Caco-2 (cell line): ENCODE measurements around the gene PAPSS2. TPM values are rescaled to one million over a fixed set of nuclear protein-coding genes. Genes with fewer than 3 reads are reported as not detected.

Experiments
- BruUV-seq: library from RNA; stranded (reverse); fragments of 400-500 nt; replicated peaks from 2 replicates; lab custom pipeline; 2021; lab: Mats Ljungman, UMichigan
- CTCF ChIA-PET: fragments of 300-600 bp; sonication (Branson Sonifier 250); formaldehyde crosslinking; loops from one replicate; lab custom pipeline; 2022; ENCODE audit warnings: antibody characterized with exemption; lab: Charles Lee
- POLR2A ChIA-PET: fragments of 300-600 bp; sonication (Branson Sonifier 250); formaldehyde crosslinking; loops from one replicate; lab custom pipeline; 2022; ENCODE audit warnings: antibody characterized with exemption; lab: Charles Lee
- DNase-seq, 2 experiments: peaks; one replicate each; pipeline versions ENCODE4 v3.0.0 to v3.0.0-alpha.2; 2020 to 2022
- H3K27me3 ChIP-seq: replicated peaks from 2 replicates; pipeline ENCODE4 v1.6.0; 2011; ENCODE audit warnings: low read length; ENCODE audit not compliant: control insufficient read depth, insufficient read depth
- H3K36me3 ChIP-seq: 2 replicates; pipeline ENCODE4 v1.5.1; 2011; ENCODE audit warnings: low read length; ENCODE audit not compliant: control insufficient read depth, insufficient read depth
- H3K4me1 ChIP-seq: fragments of 250-450 bp; sonication (Bioruptor Pico); 2 replicates; pipeline ENCODE4 v1.5.1; 2020; ENCODE audit warnings: mild to moderate bottlenecking
- H3K4me3 ChIP-seq: 2 replicates; pipeline ENCODE4 v1.5.1; 2011; ENCODE audit warnings: low read depth, mild to moderate bottlenecking, control low read depth, low read length
- H3K9me3 ChIP-seq: fragments of 250-450 bp; sonication (Bioruptor Pico); 2 replicates; pipeline ENCODE4 v1.5.1; 2020; ENCODE audit warnings: mild to moderate bottlenecking, moderate library complexity
- H3K27ac Mint-ChIP-seq: one replicate; pipeline ENCODE4 v1.8.0; 2022; ENCODE audit warnings: mixed read lengths; ENCODE audit not compliant: unreplicated experiment
- H3K27me3 Mint-ChIP-seq: one replicate; pipeline ENCODE4 v1.8.0; 2022; ENCODE audit warnings: mixed read lengths; ENCODE audit not compliant: insufficient read depth, unreplicated experiment
- H3K36me3 Mint-ChIP-seq: one replicate; pipeline ENCODE4 v1.8.0; 2022; ENCODE audit warnings: mild to moderate bottlenecking, mixed read lengths; ENCODE audit not compliant: insufficient read depth, unreplicated experiment
- H3K4me1 Mint-ChIP-seq: one replicate; pipeline ENCODE4 v1.8.0; 2022; ENCODE audit warnings: low read depth, mixed read lengths; ENCODE audit not compliant: unreplicated experiment
- H3K4me3 Mint-ChIP-seq: one replicate; pipeline ENCODE4 v1.8.0; 2022; ENCODE audit warnings: mild to moderate bottlenecking, moderate library complexity, mixed read lengths; ENCODE audit not compliant: unreplicated experiment
- H3K9me3 Mint-ChIP-seq: one replicate; pipeline ENCODE4 v1.8.0; 2022; ENCODE audit warnings: mixed read lengths; ENCODE audit not compliant: unreplicated experiment
- intact Hi-C: fragments of 100-400 bp; cut with micrococcal nuclease; formaldehyde crosslinking; loops from one replicate; pipeline ENCODE4 v1.10.0; 2022; ENCODE audit not compliant: unreplicated experiment
- total RNA-seq: library from RNA; stranded (reverse); gene quantifications from 2 replicates; pipeline ENCODE4 v1.2.3, GENCODE V29; 2022
- TF ChIP-seq, protein P1 (sequence below), 2 experiments: fragments of 200-600 bp in 1 of 2; IDR thresholded peaks; 1 replicate in 1 of 2; 2 replicates in 1 of 2; pipeline versions ENCODE4 v1.5.1 to v1.8.0; 2011 to 2022; ENCODE audit warnings: antibody characterized with exemption in 1 of 2, control low read depth in 1 of 2, inconsistent platforms in 1 of 2, low read depth in 1 of 2, low read length in 1 of 2, mild to moderate bottlenecking in 1 of 2, moderate library complexity in 1 of 2; ENCODE audit not compliant: insufficient read depth in 1 of 2, severe bottlenecking in 1 of 2, unreplicated experiment in 1 of 2

The PAPSS2 gene
- total RNA-seq, 1 experiment from 2014 or later, result 4.3 TPM

DNA sequence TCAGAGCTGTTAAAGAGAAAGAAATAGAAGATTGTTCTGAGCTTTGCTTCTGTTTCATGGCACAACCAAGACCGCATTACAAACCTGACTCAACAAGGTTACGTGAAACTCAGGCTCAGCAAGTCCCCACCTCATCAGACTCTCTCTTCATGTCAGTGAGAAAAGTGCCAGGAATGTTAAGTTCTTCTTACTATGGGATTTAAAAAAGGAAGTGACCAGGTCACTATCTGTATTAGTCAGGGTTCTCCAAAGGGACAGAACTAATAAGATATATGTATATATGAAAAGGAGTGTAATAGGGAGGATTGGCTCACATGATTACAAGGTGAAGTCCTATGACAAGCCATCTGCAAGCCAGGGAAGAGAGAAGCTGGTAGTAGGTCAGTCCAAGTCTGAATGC lies 25.4 kb upstream of the PAPSS2 start:
- ChIA-PET POLR2A (no interaction called here), CTCF (no interaction called here)
- Mint-ChIP-seq H3K4me3 (no peak overlapping the region), H3K36me3 (no peaks in the 10 kb centered on the region), H3K4me1 (no peaks in the 10 kb centered on the region), H3K27me3 (no peaks in the 10 kb centered on the region), H3K27ac (no peak overlapping the region), H3K9me3 (no peaks in the 10 kb centered on the region)
- H3K36me3 ChIP-seq, result no peaks in the 10 kb centered on the region
- no peak for DNase-seq
- TF ChIP-seq, protein P1, sequence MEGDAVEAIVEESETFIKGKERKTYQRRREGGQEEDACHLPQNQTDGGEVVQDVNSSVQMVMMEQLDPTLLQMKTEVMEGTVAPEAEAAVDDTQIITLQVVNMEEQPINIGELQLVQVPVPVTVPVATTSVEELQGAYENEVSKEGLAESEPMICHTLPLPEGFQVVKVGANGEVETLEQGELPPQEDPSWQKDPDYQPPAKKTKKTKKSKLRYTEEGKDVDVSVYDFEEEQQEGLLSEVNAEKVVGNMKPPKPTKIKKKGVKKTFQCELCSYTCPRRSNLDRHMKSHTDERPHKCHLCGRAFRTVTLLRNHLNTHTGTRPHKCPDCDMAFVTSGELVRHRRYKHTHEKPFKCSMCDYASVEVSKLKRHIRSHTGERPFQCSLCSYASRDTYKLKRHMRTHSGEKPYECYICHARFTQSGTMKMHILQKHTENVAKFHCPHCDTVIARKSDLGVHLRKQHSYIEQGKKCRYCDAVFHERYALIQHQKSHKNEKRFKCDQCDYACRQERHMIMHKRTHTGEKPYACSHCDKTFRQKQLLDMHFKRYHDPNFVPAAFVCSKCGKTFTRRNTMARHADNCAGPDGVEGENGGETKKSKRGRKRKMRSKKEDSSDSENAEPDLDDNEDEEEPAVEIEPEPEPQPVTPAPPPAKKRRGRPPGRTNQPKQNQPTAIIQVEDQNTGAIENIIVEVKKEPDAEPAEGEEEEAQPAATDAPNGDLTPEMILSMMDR (IDR thresholded peaks at IDR 0.05; ENCODE audit: insufficient read depth in 1 of 2, low read depth in 1 of 2, low read length in 1 of 2, severe bottlenecking in 1 of 2, unreplicated experiment in 1 of 2), result no peak
- no TSS peak for BruUV-seq
- no peaks in the 10 kb centered on the region for H3K9me3 ChIP-seq
- peaks cover 10% of the 10 kb centered on the region; the same call in 1 of the 2 replicates for H3K4me1 ChIP-seq
- no peaks in the 10 kb centered on the region for H3K27me3 ChIP-seq
- H3K4me3 ChIP-seq, result no peak overlapping the region
- intact Hi-C loops, result no loop called here

DNA sequence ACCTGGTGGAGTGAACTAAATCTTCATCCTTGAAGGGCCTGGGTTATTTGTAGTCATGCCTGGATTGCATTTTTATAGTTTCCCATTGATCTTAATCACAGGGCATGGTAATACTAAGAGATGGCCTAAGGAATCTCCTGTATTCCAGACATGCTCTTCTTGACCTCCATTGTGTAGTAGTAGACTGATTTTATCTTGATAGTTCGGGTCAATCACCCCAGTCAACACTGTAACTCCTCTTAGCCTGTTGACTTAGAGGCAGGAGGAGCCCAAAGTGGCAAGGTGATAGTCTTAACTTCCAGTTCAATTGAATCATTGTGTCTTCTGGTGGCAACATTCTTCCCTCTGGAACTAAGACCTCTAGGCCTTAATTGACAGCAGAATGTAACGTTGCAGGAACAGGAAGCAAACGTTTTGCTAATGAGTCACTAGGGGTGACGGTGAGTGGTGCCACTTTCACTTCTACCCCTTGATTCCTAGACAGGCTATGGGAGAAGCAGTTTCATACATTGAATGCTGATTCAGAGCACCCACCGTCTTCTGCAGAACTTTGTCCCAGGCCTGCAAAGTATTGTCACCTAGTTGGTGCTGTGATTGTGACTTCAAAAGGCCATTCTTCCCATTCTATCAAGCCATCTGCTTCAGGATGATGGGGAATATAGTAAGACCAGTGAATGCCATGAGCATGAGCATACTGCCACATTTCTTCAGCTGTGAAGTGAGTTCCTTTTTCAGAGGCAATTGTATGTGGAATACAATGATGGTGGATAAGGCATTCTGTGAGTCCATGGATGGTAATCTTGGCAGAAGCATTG lies 24.0 kb upstream of the PAPSS2 start:
- Histone ChIP-seq H3K9me3 (no peaks in the 10 kb centered on the region), H3K4me3 (no peak overlapping the region), H3K4me1 (peaks cover 15% of the 10 kb centered on the region; the same call in 1 of the 2 replicates), H3K27me3 (no peaks in the 10 kb centered on the region), H3K36me3 (no peaks in the 10 kb centered on the region)
- no peaks in the 10 kb centered on the region for H3K27me3 Mint-ChIP-seq
- DNase-seq, result no peak
- no peak overlapping the region for H3K27ac Mint-ChIP-seq
- POLR2A ChIA-PET, result no interaction called here
- CTCF ChIA-PET, result no interaction called here
- intact Hi-C loops, result no loop called here
- no peaks in the 10 kb centered on the region for H3K9me3 Mint-ChIP-seq
- TF ChIP-seq, protein P1 (IDR thresholded peaks at IDR 0.05; ENCODE audit: insufficient read depth in 1 of 2, low read depth in 1 of 2, low read length in 1 of 2, severe bottlenecking in 1 of 2, unreplicated experiment in 1 of 2), result no peak
- no peaks in the 10 kb centered on the region for H3K36me3 Mint-ChIP-seq
- no peaks in the 10 kb centered on the region for H3K4me1 Mint-ChIP-seq
- BruUV-seq, result no TSS peak
- no peak overlapping the region for H3K4me3 Mint-ChIP-seq

DNA sequence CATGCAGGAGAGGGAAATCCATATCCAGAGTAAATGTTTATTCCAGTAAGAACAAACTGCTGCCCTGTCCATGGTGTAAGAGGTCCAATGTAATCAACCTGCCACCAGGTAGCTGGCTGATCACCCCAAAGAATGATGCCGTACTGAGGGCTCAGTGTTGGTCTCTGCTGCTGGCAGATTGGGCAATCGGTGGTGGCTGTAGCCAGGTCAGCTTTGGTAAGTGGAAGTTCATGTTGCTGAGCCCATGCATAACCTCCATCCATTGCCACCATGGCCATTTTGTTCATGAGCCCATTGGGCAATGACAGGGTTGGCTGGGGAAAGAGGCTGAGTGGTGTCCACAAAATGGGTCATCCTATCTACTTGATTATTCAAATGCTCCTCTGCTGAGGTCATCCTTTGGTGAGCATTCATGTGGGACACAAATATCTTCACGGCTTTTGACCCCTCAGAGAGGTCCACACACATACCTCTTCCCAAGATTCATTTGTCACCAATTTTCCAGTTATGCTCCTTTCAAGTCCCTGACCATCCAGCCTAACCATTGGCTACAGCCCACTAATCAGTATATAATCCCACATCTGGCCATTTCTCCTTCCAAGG lies 23.3 kb upstream of the PAPSS2 start:
- no peak for DNase-seq
- H3K9me3 ChIP-seq, result no peaks in the 10 kb centered on the region
- CTCF ChIA-PET, result no interaction called here
- TF ChIP-seq, protein P1 (IDR thresholded peaks at IDR 0.05; ENCODE audit: insufficient read depth in 1 of 2, low read depth in 1 of 2, low read length in 1 of 2, severe bottlenecking in 1 of 2, unreplicated experiment in 1 of 2), result no peak
- no peaks in the 10 kb centered on the region for H3K27me3 ChIP-seq
- no peaks in the 10 kb centered on the region for H3K4me1 Mint-ChIP-seq
- POLR2A ChIA-PET, result no interaction called here
- H3K4me1 ChIP-seq, result peaks cover 15% of the 10 kb centered on the region; the same call in 1 of the 2 replicates
- no peaks in the 10 kb centered on the region for H3K36me3 Mint-ChIP-seq
- H3K27me3 Mint-ChIP-seq, result no peaks in the 10 kb centered on the region
- H3K4me3 ChIP-seq, result no peak overlapping the region
- H3K4me3 Mint-ChIP-seq, result no peak overlapping the region
- H3K36me3 ChIP-seq, result no peaks in the 10 kb centered on the region
- no peaks in the 10 kb centered on the region for H3K9me3 Mint-ChIP-seq
- intact Hi-C loops, result no loop called here
- no TSS peak for BruUV-seq
- H3K27ac Mint-ChIP-seq, result no peak overlapping the region
